ENCODE measurements around the gene ALK. TPM values are rescaled to one million over a fixed set of nuclear protein-coding genes. Genes with fewer than 3 reads are reported as not detected.

Gene ALK
- polyA plus RNA-seq, 3 donors = not detected

DNA sequence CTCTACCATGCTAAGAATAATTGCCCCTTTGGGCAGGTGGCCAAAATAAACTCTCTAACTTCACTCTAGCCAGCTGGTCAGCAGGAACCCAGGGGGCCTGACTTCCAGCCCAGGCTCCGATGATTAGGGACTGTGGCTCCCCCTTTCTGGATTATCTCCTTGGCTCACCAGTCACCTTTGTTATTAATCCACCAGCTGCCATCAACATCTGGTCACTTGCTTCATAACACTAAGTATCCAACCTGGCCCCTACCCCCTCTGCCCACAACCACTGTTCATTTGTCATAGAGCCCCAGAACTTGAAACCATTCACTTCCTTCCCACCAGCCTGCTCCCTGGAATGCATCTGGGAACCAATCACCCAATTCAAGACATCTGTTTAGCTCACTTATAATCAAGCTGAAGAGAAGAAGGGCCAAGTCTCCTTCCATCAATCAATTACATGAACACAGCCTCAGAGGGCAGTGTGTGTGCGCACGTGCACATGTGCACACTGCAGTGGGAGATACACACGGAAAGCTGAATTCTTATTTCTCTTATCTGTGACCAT is 215.1 kb downstream of the ALK start:
- no peak overlapping the region for H3K27ac ChIP-seq (ENCODE audit: low read depth in 1 of 2, low read length in 2 of 2)
- TF ChIP-seq, protein P1, sequence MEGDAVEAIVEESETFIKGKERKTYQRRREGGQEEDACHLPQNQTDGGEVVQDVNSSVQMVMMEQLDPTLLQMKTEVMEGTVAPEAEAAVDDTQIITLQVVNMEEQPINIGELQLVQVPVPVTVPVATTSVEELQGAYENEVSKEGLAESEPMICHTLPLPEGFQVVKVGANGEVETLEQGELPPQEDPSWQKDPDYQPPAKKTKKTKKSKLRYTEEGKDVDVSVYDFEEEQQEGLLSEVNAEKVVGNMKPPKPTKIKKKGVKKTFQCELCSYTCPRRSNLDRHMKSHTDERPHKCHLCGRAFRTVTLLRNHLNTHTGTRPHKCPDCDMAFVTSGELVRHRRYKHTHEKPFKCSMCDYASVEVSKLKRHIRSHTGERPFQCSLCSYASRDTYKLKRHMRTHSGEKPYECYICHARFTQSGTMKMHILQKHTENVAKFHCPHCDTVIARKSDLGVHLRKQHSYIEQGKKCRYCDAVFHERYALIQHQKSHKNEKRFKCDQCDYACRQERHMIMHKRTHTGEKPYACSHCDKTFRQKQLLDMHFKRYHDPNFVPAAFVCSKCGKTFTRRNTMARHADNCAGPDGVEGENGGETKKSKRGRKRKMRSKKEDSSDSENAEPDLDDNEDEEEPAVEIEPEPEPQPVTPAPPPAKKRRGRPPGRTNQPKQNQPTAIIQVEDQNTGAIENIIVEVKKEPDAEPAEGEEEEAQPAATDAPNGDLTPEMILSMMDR (IDR thresholded peaks at IDR 0.05) = no peak
- H3K36me3 ChIP-seq (replicated peaks in 1 of 2; ENCODE audit: control insufficient read depth in 1 of 2, insufficient read depth in 2 of 2, low read length in 2 of 2) = no peaks in the 10 kb centered on the region
- Mint-ChIP-seq H3K36me3 (no peaks in the 10 kb centered on the region), H3K4me1 (no peaks in the 10 kb centered on the region), H3K4me3 (no peak overlapping the region), H3K27me3 (ENCODE audit: low read depth in 3 of 3) (peaks cover 0 to 1% (median 0%) of the 10 kb centered on the region in 3 donors), H3K9me3 (peaks cover 0 to 2% (median 0%) of the 10 kb centered on the region in 7 donors), H3K27ac (no peak overlapping the region)
- H3K27me3 ChIP-seq (ENCODE audit: control insufficient read depth in 2 of 2, insufficient read depth in 2 of 2, low read length in 2 of 2) = no peaks in the 10 kb centered on the region
- no peak for DNase-seq
- H4K20me1 ChIP-seq (ENCODE audit: insufficient read depth, low read length) = no peaks in the 10 kb centered on the region
- intact Hi-C loops (cut with micrococcal nuclease) = no loop called here
- H3K4me3 ChIP-seq (replicated peaks in 1 of 3; ENCODE audit: low read depth in 2 of 3, low read length in 3 of 3) = no peak overlapping the region
- 100% methylated on average over 1 of the region's 4 CpGs for WGBS (ENCODE audit: insufficient coverage)
- H3K4me1 ChIP-seq (ENCODE audit: control insufficient read depth in 1 of 2, insufficient read depth in 2 of 2, low read length in 2 of 2) = no peaks in the 10 kb centered on the region
- no peaks in the 10 kb centered on the region for H3K79me2 ChIP-seq (ENCODE audit: insufficient read depth, low read length)
- H3K4me2 ChIP-seq (replicated peaks; ENCODE audit: extremely low read depth, low read length, poor library complexity, severe bottlenecking) = no peak overlapping the region
- no peak overlapping the region for H3K9ac ChIP-seq (ENCODE audit: insufficient read depth, low read length, poor library complexity, severe bottlenecking)
- no peak overlapping the region for H2AFZ ChIP-seq (ENCODE audit: insufficient read depth, low read depth, low read length, poor library complexity, severe bottlenecking)
- peaks cover 0 to under 1% of the 10 kb centered on the region in 2 donors for H3K9me3 ChIP-seq (replicated peaks in 1 of 2; ENCODE audit: control insufficient read depth in 1 of 2, insufficient read depth in 1 of 2, low read length in 2 of 2)

DNA sequence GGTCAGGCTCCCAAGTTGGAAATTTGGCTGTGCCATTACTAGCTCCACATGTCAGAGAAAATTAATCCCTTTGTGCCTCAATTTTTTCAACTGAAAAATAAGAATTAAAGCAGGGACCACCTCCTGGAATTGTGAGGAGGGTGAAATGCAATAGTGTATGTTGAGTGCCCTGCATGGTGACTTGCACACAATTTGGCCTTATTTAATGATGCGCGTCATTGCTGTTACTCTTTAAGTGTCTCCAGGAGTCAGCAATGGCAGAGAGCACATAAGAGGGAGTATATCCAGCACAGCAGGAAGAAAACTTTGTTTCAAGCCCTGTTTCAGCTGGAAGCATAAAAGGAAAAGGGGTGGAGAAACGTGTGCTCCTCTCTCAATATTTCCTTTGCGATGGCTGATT is 215.8 kb downstream of the ALK start:
- H3K79me2 ChIP-seq (ENCODE audit: insufficient read depth, low read length) = no peaks in the 10 kb centered on the region
- TF ChIP-seq, protein P1 (IDR thresholded peaks at IDR 0.05) = no peak
- no peak for DNase-seq
- H3K27me3 ChIP-seq (ENCODE audit: control insufficient read depth in 2 of 2, insufficient read depth in 2 of 2, low read length in 2 of 2) = no peaks in the 10 kb centered on the region
- Mint-ChIP-seq H3K4me3 (no peak overlapping the region), H3K4me1 (no peaks in the 10 kb centered on the region), H3K9me3 (peaks cover 0 to 4% (median 2%) of the 10 kb centered on the region in 7 donors), H3K27ac (no peak overlapping the region), H3K27me3 (ENCODE audit: low read depth in 3 of 3) (peaks cover 0 to 1% (median 0%) of the 10 kb centered on the region in 3 donors), H3K36me3 (no peaks in the 10 kb centered on the region)
- H3K36me3 ChIP-seq (replicated peaks in 1 of 2; ENCODE audit: control insufficient read depth in 1 of 2, insufficient read depth in 2 of 2, low read length in 2 of 2) = no peaks in the 10 kb centered on the region
- H3K27ac ChIP-seq (ENCODE audit: low read depth in 1 of 2, low read length in 2 of 2) = no peak overlapping the region
- H3K9me3 ChIP-seq (replicated peaks in 1 of 2; ENCODE audit: control insufficient read depth in 1 of 2, insufficient read depth in 1 of 2, low read length in 2 of 2) = peaks cover 0 to 3% of the 10 kb centered on the region in 2 donors
- 100% methylated on average over 2 of the region's 4 CpGs for WGBS (ENCODE audit: insufficient coverage)
- H3K4me3 ChIP-seq (replicated peaks in 1 of 3; ENCODE audit: low read depth in 2 of 3, low read length in 3 of 3) = no peak overlapping the region
- H3K4me1 ChIP-seq (ENCODE audit: control insufficient read depth in 1 of 2, insufficient read depth in 2 of 2, low read length in 2 of 2) = no peaks in the 10 kb centered on the region
- no peak overlapping the region for H2AFZ ChIP-seq (ENCODE audit: insufficient read depth, low read depth, low read length, poor library complexity, severe bottlenecking)
- H3K4me2 ChIP-seq (replicated peaks; ENCODE audit: extremely low read depth, low read length, poor library complexity, severe bottlenecking) = no peak overlapping the region
- intact Hi-C loops (cut with micrococcal nuclease) = no loop called here
- H4K20me1 ChIP-seq (ENCODE audit: insufficient read depth, low read length) = no peaks in the 10 kb centered on the region
- H3K9ac ChIP-seq (ENCODE audit: insufficient read depth, low read length, poor library complexity, severe bottlenecking) = no peak overlapping the region

All from CD14-positive monocyte (primary cell).